Measurements from ENCODE around the gene SCUBE1.

GRCh38 chr22:43303751-43304150, 39.4 kb downstream of the SCUBE1 start:
- TF ChIP-seq USF1 (IDR thresholded peaks at IDR 0.05) (no peak), REST (IDR thresholded peaks at IDR 0.05; ENCODE audit: low read depth) (no peak), NFIC (IDR thresholded peaks at IDR 0.05) (no peak), EP300 (IDR thresholded peaks at IDR 0.05; ENCODE audit: borderline replicate concordance) (no peak), TCF12 (IDR thresholded peaks at IDR 0.05; ENCODE audit: low read depth) (no peak), MAX (IDR thresholded peaks at IDR 0.05) (no peak), EGR1 (IDR thresholded peaks at IDR 0.05) (no peak), CEBPB (IDR thresholded peaks at IDR 0.05) (no peak), YY1 (IDR thresholded peaks at IDR 0.05; ENCODE audit: low read depth) (no peak), ZBTB7A (IDR thresholded peaks at IDR 0.05; ENCODE audit: low read depth) (no peak), TAF1 (IDR thresholded peaks at IDR 0.05; ENCODE audit: low read depth) (no peak), FOXM1 (IDR thresholded peaks at IDR 0.05; ENCODE audit: borderline replicate concordance, low read depth) (no peak), RAD21 (IDR thresholded peaks at IDR 0.05; ENCODE audit: low read depth) (no peak), CREB1 (IDR thresholded peaks at IDR 0.05; ENCODE audit: low read depth) (no peak)
